Endothelial cell of umbilical vein (primary cell): Measurements from ENCODE around the gene BMP8B. TPM values are rescaled to one million over a fixed set of nuclear protein-coding genes. Genes with fewer than 3 reads are reported as not detected.
"Not testable (repeated sequence)": the region's sequence is repeated elsewhere in the genome, so short reads cannot be mapped to it uniquely, and the experiment has no call there.

Source experiments
- BruUV-seq: library from RNA; stranded (reverse); fragments of 400-500 nt; replicated peaks from 2 replicates; lab custom pipeline; 2021; lab: Mats Ljungman, UMichigan
- CTCF ChIA-PET: fragments of 300-600, 350-600 bp; sonication (Branson Sonifier 250); formaldehyde crosslinking; loops from one replicate; lab custom pipeline; 2021; ENCODE audit warnings: antibody characterized with exemption, inconsistent platforms; lab: Charles Lee
- POLR2A ChIA-PET: fragments of 300-600, 350-600 bp; sonication (Branson Sonifier 250); formaldehyde crosslinking; loops from one replicate; lab custom pipeline; 2021; ENCODE audit warnings: antibody characterized with exemption, inconsistent platforms; lab: Charles Lee
- DNase-seq: peaks from one replicate; pipeline ENCODE4 v3.0.0-alpha.2; 2011; ENCODE audit warnings: low read depth, low spot score
- FAIRE-seq: peaks from 2 replicates; lab custom pipeline; 2011; peaks lifted over from hg19 to GRCh38; lab: Jason Lieb, UNC
- H2AFZ ChIP-seq: 2 replicates; pipeline ENCODE4 v1.6.0; 2012; ENCODE audit warnings: low read depth, low read length, control low read depth, inconsistent platforms
- H3K27ac ChIP-seq: 2 replicates; pipeline ENCODE4 v1.5.1; 2011; ENCODE audit warnings: low read depth, mild to moderate bottlenecking, control low read depth, low read length, moderate library complexity; ENCODE audit not compliant: insufficient read depth
- H3K27me3 ChIP-seq, 2 experiments: 2 replicates each; pipeline versions ENCODE4 v1.6.0 to v1.6.1; 2011; ENCODE audit warnings: low read length in 2 of 2, mixed read lengths in 1 of 2; ENCODE audit not compliant: control insufficient read depth in 2 of 2, insufficient read depth in 2 of 2
- H3K36me3 ChIP-seq, 2 experiments: 2 replicates in 1 of 2; 3 replicates in 1 of 2; pipeline ENCODE4 v1.5.1; 2011; ENCODE audit warnings: low read length in 2 of 2, mild to moderate bottlenecking in 1 of 2, moderate library complexity in 1 of 2; ENCODE audit not compliant: control insufficient read depth in 2 of 2, insufficient read depth in 2 of 2; ENCODE audit errors: extremely low read depth in 1 of 2
- H3K4me1 ChIP-seq: 3 replicates; pipeline ENCODE4 v1.5.1; 2011; ENCODE audit warnings: mild to moderate bottlenecking, low read length; ENCODE audit not compliant: control insufficient read depth, insufficient read depth; ENCODE audit errors: extremely low read depth
- H3K4me2 ChIP-seq: 2 replicates; pipeline ENCODE4 v1.6.1; 2011; ENCODE audit warnings: low read length, control low read depth, mixed read lengths; ENCODE audit not compliant: insufficient read depth
- H3K4me3 ChIP-seq, 3 experiments: fragments of 200-600 bp in 1 of 3; sonication (generic), shearing (Covaris generic) in 1 of 3; replicated peaks in 1 of 3; 2 replicates each; pipeline ENCODE4 v1.5.1; 2011 to 2016; ENCODE audit warnings: control low read depth in 3 of 3, low read length in 3 of 3, mild to moderate bottlenecking in 2 of 3, inconsistent platforms in 1 of 3, low read depth in 1 of 3, moderate library complexity in 1 of 3; ENCODE audit not compliant: insufficient read depth in 1 of 3
- H3K79me2 ChIP-seq: 2 replicates; pipeline ENCODE4 v1.6.0; 2012; ENCODE audit warnings: low read length, inconsistent platforms; ENCODE audit not compliant: control insufficient read depth, insufficient read depth
- H3K9ac ChIP-seq: replicated peaks from 2 replicates; pipeline ENCODE3; 2011; ENCODE audit warnings: low read length, control low read depth; ENCODE audit not compliant: insufficient read depth; ENCODE audit errors: extremely low read depth
- H3K9me1 ChIP-seq: replicated peaks from 3 replicates; pipeline ENCODE4 v1.6.0; 2011; ENCODE audit warnings: mild to moderate bottlenecking, low read length; ENCODE audit not compliant: control insufficient read depth, insufficient read depth; ENCODE audit errors: extremely low read depth
- H3K9me3 ChIP-seq: replicated peaks from 2 replicates; pipeline ENCODE4 v1.5.1; 2012; ENCODE audit warnings: low read length, inconsistent platforms; ENCODE audit not compliant: control insufficient read depth, insufficient read depth
- H4K20me1 ChIP-seq: replicated peaks from 2 replicates; pipeline ENCODE3; 2011; ENCODE audit warnings: mild to moderate bottlenecking, low read length; ENCODE audit not compliant: control insufficient read depth, insufficient read depth; ENCODE audit errors: extremely low read depth
- dilution Hi-C: fragments of 300-500 bp; cut with MboI; formaldehyde crosslinking; loops from one replicate; pipeline ENCODE4 v1.15.0; 2019; ENCODE audit warnings: low sequenced_read_pairs; ENCODE audit not compliant: extremely low pct_ligation_motif_present
- intact Hi-C: fragments of 100-400 bp; cut with micrococcal nuclease; formaldehyde crosslinking; loops from one replicate; pipeline ENCODE4 v1.10.0; 2022
- polyA plus RNA-seq, 4 experiments: library from polyadenylated mRNA; depleted of rRNA in 3 of 4; stranded (reverse) in 3 of 4; unstranded in 1 of 4; fragments of >200 nt; gene quantifications; 2 replicates each; pipeline versions ENCODE4 v1.2.1 to v1.2.3, GENCODE V29; 2011 to 2012; ENCODE audit warnings: missing spikeins in 1 of 4
- total RNA-seq: library from RNA; stranded (reverse); gene quantifications from 2 replicates; pipeline ENCODE4 v1.2.3, GENCODE V29; 2021

The BMP8B gene
- total and polyA plus RNA-seq, 2 donors (not counting 3 experiments of a cell fraction or from before 2014, with no cell fraction given): 0.07 TPM; not detected in 1

DNA sequence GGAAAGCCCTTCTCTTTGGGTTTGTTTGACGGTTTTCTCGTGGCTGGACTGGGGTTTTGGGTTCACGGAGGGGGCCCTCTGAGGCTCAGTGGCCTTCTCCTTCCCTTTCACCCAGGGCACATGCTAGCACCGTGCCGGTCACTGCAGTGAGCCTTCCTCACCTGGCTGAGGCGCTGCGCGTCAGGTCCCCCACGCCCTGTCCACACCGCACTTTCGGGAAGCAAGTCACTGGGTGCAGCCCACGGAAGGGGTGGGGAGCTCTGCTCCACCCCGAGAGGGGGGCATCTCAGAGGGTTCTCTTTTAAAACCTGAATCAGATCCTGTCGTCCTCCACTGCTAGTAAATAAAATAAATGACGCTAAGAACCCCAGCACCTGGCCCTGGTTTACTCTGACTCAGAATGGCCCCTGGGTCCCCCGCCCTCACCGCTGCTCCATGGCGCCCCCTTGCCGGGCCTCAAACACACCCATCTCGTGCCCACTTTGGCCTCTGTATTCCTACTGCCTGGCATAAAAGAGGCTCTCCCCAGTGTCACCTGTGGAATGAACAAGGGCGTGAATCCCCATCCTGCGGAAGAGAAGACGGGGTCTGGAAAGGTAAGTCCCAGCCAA lies 15.2 kb downstream of the BMP8B start:
- CTCF ChIA-PET, dilution Hi-C loops, H3K79me2 ChIP-seq, intact Hi-C loops, H2AFZ ChIP-seq, POLR2A ChIA-PET, H3K9ac ChIP-seq, FAIRE-seq, H3K27ac ChIP-seq, H3K4me1 ChIP-seq, H3K9me1 ChIP-seq, H3K27me3 ChIP-seq, H3K9me3 ChIP-seq, BruUV-seq, H3K4me3 ChIP-seq, DNase-seq, H4K20me1 ChIP-seq, H3K36me3 ChIP-seq, H3K4me2 ChIP-seq: not testable (repeated sequence)

- H4K20me1 ChIP-seq, FAIRE-seq, H3K9ac ChIP-seq, CTCF ChIA-PET, dilution Hi-C loops, H3K27me3 ChIP-seq, H3K79me2 ChIP-seq, H3K36me3 ChIP-seq, H3K9me3 ChIP-seq, H3K4me1 ChIP-seq, H3K9me1 ChIP-seq, DNase-seq, BruUV-seq, intact Hi-C loops, H3K27ac ChIP-seq, POLR2A ChIA-PET: not testable (repeated sequence)
- Histone ChIP-seq H3K4me3 (peak within 1 kb of the TSS in 2 of 3 experiments; percentile 21 to 36), H3K4me2 (peak within 1 kb of the TSS; percentile 47), H2AFZ (peak within 1 kb of the TSS; percentile 82)
Observed at GRCh38 chr1:39771022-39771532, 17.6 kb downstream of the BMP8B start, which contains the start of gene OXCT2. Gene OXCT2, minus strand, starts transcription at chr1:39771348. Its CDS starts 93 bp downstream, at chr1:39771255.

DNA sequence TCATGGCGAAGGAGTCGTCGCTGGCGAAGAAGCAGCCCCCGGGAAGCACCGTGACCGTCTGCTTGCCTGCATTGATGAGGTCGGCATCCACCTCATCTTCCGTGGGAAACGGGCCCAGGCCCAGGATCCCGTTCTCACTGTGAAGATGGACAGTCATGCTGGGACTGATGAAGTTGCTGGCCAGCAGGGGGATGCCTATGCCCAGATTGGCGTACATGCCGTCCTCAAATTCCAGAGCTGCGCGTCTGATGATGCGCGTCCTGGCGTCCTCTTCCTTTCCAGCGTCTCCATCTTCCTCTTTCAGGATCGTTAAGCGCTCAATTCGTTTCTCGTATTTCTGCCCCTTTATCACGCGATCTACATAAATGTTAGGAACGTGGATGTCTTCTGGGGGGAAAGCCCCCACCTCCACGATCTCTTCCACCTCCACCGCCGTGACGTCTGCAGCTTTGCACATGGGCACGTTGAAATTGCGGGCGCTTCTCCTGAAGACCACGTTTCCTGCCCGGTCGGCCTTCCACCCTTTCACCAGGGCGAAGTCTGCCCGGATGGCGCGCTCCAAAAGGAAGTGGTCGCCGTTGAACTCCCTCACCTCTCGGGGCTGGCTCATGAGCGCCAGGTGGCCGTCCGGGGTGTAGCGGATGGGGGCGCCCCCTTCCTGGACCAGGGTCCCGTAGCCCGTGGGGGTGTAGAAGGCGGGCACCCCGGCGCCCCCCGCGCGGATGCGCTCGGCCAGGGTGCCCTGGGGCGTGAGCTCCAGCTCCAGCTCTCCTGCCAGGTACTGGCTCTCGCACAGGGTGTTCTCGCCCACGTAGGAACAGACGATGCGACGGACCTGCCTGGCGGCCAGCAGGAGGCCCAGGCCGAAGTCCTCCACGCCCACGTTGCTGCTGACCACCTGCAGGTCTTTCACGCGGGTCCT lies 18.3 kb downstream of the BMP8B start:
- Histone ChIP-seq H2AFZ (peak overlapping the region; percentile 82), H3K4me3 (peak overlapping the region in 2 of 3 experiments; percentile 21 to 36), H3K4me2 (peak overlapping the region; percentile 47)
- CTCF ChIA-PET, H3K4me1 ChIP-seq, POLR2A ChIA-PET, H3K9me1 ChIP-seq, H3K36me3 ChIP-seq, H3K27ac ChIP-seq, intact Hi-C loops, H4K20me1 ChIP-seq, DNase-seq, dilution Hi-C loops, H3K27me3 ChIP-seq, H3K9ac ChIP-seq, H3K79me2 ChIP-seq, H3K9me3 ChIP-seq: not testable (repeated sequence)
- peak; percentile 99 for FAIRE-seq
- TSS peak; percentile 39 for BruUV-seq

DNA sequence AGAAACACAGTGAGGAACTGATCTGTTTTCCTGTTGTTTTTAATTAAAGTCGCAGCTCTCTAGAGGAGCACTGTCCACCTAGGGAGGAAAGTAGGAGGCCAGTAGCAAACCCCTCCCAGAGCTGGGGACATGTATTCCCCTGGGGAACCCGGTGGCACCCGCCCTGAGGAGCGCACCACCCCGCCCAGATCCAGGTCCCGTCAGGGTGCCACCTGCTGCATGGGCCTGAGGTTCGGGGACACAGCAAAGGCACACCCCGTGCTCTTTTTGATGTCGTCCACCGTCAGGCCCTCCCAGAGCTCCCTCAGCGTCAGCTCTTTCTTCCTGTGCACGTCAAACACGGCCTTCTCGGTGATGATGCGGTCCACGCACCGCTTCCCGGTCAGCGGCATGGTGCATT lies 19.2 kb downstream of the BMP8B start:
- BruUV-seq, H3K27ac ChIP-seq, H3K9me3 ChIP-seq, H3K4me2 ChIP-seq, H3K9me1 ChIP-seq, POLR2A ChIA-PET, CTCF ChIA-PET, FAIRE-seq, H2AFZ ChIP-seq, DNase-seq, H3K4me1 ChIP-seq, H3K4me3 ChIP-seq, intact Hi-C loops, H3K9ac ChIP-seq, H3K79me2 ChIP-seq, H4K20me1 ChIP-seq, H3K27me3 ChIP-seq, H3K36me3 ChIP-seq, dilution Hi-C loops: not testable (repeated sequence)
